ENCODE measurements around the gene AKAP9.
"Not testable (repeated sequence)": the region's sequence is repeated elsewhere in the genome, so short reads cannot be mapped to it uniquely, and the experiment has no call there.

Gene AKAP9

GRCh38 chr7:91947948-91948347, 7.3 kb downstream of the AKAP9 start:
- no peak for DNase-seq

- no peak for DNase-seq
Observed at GRCh38 chr7:91949221-91950009, 8.8 kb downstream of the AKAP9 start.

- peak; percentile 17 for DNase-seq
Observed at GRCh38 chr7:91953618-91954017, 13.0 kb downstream of the AKAP9 start.

GRCh38 chr7:91956464-91956863, 15.8 kb downstream of the AKAP9 start:
- not testable (repeated sequence) for DNase-seq

DNA sequence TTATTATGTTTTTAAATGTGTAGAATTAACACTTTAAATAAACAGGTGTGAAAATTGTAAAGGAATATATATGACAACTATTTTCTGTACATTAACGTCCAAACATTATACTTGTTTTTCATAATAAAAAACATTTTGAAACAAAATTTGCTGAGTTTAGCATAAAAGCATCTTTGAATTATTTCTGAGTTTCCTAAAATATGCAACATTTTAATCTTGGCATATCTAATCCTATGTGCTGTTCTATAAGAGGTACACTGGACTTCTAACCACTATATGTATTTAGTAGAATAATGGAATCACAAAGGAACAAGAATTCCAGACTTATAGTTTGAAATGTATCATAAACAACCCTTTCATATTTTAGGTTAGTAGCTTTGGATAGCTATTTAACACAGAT, 16.6 kb downstream of the AKAP9 start:
- no peak for DNase-seq

DNA sequence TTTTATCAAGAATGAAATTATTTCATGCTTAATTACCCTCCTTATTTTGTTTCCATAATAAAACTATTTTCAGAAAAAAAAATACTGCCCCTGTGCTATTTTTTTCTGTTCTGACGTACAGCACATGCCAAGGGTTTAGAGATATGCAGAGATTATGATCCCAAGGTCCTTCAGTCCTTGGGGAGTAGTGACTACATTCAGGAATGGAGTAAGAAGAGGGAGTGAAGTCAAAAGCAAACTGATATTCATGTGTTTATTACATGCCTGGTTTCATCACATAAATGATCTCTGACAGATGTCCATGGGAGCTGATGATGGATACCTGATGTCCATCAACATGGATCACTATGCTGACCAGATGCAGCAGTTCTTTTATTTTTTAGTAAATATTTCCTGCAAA, 17.2 kb downstream of the AKAP9 start:
- DNase-seq: no peak

DNA sequence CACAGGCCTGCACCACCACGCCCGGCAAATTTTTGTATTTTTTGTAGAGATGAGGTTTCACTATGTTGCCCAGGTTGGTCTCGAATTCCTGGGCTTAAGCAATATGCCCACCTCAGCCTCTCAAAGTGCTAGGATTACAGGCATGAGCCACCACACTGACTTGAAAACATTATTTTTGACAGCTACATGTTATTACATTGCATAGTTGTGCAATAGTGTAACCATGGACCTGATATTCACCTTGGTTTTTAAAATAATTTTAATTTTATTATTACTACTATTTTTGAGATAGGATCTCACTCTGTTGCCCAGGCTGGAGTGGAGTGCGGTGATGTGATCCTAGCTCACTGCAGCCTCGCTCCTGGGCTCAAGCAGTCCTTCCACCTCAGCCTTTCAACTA, 18.4 kb downstream of the AKAP9 start:
- no peak for DNase-seq

GRCh38 chr7:91961816-91962215, 21.2 kb downstream of the AKAP9 start:
- no peak for DNase-seq

GRCh38 chr7:91962419-91962818, 21.8 kb downstream of the AKAP9 start:
- no peak for DNase-seq

DNA sequence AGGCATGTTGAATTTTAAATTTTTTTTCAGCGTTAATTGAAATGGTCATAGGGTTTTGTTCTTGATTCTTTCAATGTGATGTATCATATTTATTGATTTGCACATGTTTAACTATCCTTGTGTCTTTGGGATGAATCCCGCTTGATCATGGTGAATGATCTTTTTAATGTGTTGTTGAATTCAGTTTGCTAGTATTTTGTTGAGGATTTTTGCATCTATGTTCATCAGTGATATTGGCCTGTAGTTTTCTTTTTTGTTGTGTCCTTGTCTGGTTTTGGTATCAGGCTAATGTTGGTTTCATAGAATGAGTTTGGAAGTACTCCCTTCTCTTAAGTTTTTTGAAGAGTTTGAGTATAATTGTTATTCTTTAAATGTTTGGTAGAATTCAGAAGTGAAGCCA, 26.9 kb downstream of the AKAP9 start:
- DNase-seq: not testable (repeated sequence)

GRCh38 chr7:91973639-91974038, 33.0 kb downstream of the AKAP9 start:
- DNase-seq: no peak

DNA sequence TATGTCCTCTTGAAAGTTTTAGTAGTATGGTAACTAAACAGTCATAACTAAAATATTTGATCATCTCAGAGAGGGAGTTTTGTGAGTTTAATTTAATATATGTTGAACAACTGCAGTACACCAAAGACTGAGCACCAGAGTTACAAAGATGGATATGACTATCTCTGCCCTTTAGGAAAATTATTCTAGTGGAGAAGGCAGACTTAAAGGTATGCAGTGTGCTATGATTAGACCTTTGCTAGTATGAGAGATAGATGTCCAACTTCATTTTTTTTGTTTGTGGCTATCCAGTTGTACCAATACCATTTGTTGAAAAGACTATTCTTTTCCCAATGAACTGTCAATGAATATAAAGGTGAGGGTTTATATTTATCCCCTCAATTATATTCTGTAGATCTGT, 33.4 kb downstream of the AKAP9 start:
- DNase-seq: no peak

- no peak for DNase-seq
Observed at GRCh38 chr7:91976743-91977142, 36.1 kb downstream of the AKAP9 start.

DNA sequence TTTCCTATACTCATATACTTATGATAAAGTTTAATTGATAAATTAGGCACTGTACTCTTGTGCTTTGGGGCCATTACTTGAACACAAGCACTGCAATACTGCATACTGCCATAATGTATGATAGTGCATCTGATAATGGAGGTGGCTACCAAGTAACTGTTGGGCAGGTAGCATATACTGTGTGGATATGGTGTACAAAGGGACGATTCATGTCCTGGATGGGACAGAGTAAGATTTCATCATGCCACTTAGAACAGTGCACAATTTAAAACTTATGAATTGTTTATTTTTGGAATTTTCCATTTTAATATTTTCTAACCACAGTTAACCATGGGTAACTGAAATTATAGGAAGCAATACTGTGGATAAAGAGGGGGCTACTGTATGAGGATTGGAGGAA, 38.9 kb downstream of the AKAP9 start:
- no peak for DNase-seq

GRCh38 chr7:91982352-91982751, 41.7 kb downstream of the AKAP9 start:
- not testable (repeated sequence) for DNase-seq

DNA sequence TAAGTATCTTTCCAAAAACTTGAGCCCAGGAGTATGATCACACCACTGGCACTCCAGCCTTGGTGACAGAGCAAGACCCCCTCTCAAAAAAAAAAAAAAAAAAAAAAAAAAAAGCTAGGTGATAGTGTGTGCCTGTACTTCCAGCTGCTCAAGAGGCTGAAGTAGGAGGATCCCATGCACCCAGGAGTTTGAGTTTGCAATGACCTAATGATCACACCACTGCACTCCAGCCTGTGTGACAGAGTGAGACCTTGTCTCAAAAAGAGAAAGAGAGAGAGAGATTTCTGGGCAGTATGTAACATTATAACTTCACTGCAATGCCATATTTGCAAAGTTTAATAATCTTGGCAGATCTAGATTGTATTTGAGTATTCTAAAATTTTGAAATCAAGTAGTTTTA, 47.6 kb downstream of the AKAP9 start:
- no peak for DNase-seq

- DNase-seq: no peak
Observed at GRCh38 chr7:91993976-91994375, 53.3 kb downstream of the AKAP9 start.

- no peak for DNase-seq
Observed at GRCh38 chr7:91995391-91996105, 54.9 kb downstream of the AKAP9 start.

GRCh38 chr7:91999631-92000565, 59.2 kb downstream of the AKAP9 start:
- DNase-seq: no peak

- no peak for DNase-seq
Observed at GRCh38 chr7:92002720-92003119, 62.1 kb downstream of the AKAP9 start.

- DNase-seq: no peak
Observed at GRCh38 chr7:92006046-92006445, 65.4 kb downstream of the AKAP9 start.

GRCh38 chr7:92010215-92010614, 69.6 kb downstream of the AKAP9 start:
- no peak for DNase-seq

- no peak for DNase-seq
Observed at GRCh38 chr7:92013611-92014010, 72.9 kb downstream of the AKAP9 start.

Measured in CD4-positive, alpha-beta T cell treated with Interleukin-12 subunit alpha and Interleukin-12 subunit beta, for 1 hour (primary cell).